Activated CD4-positive, alpha-beta T cell treated with anti-CD3 and anti-CD28 coated beads, Interleukin-2, amount 50 U/mL, for 1 hour (primary cell): ENCODE data around the gene RSPH6A.
A peak's percentile ranks its signal among the peaks of the same experiment; 100 is the strongest.

Source experiments
- DNase-seq: peaks from one replicate; pipeline ENCODE4 v3.0.0-alpha.2; 2020

The RSPH6A gene

DNA sequence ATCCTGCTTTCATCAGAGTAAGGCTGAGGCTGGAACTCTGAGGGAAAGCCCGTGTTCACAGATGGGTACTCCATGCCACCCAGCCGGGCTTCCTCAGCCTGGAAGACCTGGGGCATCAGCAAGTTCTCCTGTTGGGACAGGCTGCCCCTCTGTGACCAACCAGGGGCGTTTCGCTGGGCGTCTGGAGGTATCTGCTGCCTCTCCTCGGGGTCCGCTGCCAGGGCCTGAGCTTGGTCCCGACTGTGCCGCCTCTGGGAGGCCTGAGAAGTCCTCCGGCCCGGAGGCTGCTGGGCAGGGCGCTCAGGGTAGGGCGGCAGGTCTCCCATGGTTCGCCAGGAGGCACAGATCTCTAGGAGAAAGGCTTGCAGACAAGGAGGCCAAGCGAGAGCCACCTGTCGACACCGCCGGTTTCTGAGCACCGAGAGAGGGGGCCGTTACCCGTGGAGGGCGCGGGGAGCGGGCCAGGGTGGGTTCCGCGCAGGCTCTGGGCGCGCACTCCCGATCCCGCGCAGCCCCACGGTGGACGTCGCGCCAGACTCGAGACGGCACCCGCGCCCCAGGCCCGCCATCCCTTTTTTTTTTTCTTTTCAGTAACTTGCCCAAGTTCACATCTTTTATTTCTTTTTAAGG lies at the start of gene RSPH6A:
RSPH6A (minus strand) TSS at position 458 of the 630 bp plus-strand sequence; CDS start at position 326, 132 bp downstream.
- DNase-seq = no peak

DNA sequence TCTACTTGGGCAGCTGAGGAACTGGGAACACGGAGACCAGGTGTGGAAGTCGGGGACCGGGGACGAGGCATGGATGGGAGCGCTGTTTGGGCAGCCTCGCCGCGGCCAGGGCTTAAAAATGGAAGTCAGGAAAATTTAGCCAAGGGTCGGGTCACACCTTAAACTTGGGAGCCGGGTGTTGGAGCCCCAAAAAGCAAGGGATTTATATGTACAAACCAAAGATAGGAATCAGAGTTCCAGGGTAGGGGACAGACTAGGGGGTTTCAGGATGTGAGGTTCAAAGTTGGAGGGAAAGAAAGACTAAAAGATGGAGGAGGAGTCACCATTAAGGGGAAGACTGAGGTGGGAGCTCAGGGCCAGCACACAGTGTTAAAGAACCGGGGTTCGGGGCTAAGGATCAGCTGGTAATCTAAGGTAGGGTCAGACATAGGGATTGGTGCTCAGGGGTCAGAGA lies 49.5 kb upstream of the RSPH6A start:
- DNase-seq = no peak

GRCh38 chr19:45863840-45864628 lies 48.9 kb upstream of the RSPH6A start, which contains the start of gene FOXA3:
Gene FOXA3, plus strand, starts transcription at chr19:45864326. Its CDS starts 131 bp downstream, at chr19:45864457.
- peak; percentile 49 for DNase-seq

GRCh38 chr19:45863335-45863839 lies 48.3 kb upstream of the RSPH6A start:
- DNase-seq = no peak

DNA sequence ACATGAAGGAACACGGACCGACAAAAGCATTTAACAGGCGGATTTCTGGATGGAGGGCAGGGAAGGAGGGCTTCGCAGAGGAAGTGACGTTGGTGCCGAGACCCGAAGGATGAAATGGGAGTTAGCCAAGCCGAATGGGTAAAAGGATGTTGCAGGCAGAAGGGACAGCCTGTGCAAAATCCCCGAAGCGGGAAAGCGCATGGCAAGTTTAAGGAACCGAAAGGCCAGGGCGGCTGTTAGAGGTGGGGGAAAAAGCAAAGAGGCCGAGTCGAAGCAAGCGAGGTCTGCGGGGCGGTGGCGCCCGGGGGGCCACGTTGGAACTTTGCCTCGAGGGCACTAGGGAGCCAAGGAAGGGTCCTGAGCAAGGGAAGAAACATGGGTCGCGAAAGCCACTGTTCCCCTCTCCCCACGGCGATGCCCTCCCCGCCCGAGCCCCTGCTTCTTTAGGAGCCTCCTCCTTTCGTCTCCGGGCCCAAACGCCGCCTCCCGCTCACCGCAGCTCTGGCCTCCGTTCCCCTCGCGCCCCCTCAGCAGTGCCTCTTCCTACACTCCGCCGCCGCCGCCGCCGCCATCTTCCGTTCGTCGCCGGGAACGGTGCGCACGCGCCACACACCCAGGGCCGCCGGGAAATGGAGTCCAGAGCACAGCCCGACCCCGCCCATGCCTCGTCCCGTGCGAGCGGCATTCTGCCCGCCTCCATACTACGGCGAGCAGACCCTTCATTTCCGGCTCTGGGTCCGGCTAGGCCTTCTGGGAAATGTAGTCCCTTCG lies 47.6 kb upstream of the RSPH6A start, which contains the start of gene SYMPK:
SYMPK (minus strand) TSS at position 584 of the 771 bp plus-strand sequence. CDS start 8,652 bp downstream, outside the sequence.
- DNase-seq = peak; percentile 98

DNA sequence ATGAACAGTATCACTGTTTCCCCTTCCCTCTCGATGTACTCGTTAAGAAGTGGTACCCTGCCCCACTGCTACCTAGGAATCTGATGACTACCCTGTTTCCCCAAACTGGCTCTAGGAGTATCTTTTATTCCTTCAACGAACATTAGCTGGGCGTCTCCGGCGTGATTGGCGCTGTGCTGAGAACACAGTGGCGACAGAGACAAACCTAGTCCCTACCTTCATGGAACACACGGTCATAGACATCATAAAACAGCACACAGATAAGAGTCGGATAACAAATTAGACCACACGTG lies 47.1 kb upstream of the RSPH6A start:
- no peak for DNase-seq

- DNase-seq = no peak
Measured at GRCh38 chr19:45860359-45861259, 45.5 kb upstream of the RSPH6A start.

DNA sequence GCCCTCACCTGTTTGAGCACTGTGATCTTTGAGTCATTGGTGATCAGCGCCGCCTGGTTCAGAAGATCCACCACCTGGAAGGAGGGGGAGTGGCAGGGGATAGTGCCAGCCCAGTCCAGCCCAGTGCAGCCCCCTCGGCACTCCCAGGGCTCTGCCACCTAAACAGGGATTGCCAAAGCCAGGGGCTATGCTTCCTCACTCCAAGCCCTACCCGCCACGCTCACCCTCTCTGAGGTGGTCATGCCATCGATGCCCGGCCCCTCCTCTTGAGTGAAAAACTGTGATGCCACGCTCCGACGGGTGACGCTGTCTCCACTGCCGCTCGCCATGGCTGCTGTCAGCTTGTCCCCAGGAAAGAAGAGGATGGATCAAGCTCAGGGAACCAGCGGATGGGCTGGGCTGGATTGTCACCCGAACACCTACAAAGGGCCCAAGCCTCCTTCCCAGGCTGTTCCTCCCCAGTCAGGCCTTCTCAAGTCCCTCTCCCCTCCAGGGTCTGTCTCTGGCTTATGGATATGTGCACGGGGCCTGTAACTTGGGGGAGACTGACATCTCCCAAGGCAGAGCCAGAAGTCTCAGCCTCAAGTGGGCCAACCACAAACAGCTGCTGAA lies 39.2 kb upstream of the RSPH6A start:
- DNase-seq = no peak

GRCh38 chr19:45852983-45853382 lies 37.9 kb upstream of the RSPH6A start:
- DNase-seq = no peak

DNA sequence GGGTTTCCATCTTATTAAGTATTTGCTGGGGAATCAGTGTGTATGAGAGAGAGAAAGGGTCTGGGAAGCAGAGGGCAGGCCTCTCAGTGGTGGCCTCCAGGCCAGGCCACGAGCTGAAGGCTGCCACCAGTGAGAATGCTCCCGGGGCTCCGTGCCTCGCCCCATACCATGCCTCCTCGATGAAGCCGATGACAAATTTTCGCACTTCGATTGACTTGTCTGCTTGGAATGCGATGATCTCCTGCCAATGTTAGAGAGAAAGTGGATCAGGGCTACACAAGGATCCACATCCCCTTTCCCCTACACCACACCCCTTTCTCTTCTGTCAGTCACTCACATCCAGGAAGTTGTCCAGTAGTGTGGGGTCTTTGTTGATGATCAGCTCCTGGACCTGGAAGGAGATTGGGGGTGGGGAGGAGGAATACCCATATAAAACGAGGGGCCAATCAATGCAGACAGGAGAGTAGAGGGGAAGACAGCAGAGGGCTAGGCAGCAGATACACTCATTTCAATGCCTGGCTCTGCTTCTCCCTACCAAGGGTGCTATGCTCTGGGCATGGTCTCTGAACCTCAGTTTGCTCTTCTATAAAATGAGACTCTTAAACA lies 37.1 kb upstream of the RSPH6A start:
- DNase-seq = no peak

DNA sequence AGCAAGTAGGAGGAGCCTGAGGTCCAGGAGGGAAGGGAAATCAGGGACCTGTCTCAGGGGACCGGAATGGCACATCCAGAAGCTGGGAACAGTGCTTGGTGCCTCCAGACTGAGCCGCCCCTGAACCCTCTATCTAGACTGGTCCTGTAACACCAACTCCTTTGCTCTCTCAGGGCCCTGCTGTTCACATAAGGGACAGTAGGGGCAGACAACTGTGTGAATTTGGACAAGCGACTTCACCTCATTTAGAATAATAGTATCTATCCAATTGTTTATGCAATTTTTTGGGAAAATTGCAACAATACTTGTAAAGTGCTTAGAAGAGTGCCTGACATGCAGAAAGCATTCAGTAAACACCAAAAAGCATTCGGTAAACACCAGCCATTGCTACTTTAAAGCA lies 33.8 kb upstream of the RSPH6A start:
- DNase-seq = no peak

DNA sequence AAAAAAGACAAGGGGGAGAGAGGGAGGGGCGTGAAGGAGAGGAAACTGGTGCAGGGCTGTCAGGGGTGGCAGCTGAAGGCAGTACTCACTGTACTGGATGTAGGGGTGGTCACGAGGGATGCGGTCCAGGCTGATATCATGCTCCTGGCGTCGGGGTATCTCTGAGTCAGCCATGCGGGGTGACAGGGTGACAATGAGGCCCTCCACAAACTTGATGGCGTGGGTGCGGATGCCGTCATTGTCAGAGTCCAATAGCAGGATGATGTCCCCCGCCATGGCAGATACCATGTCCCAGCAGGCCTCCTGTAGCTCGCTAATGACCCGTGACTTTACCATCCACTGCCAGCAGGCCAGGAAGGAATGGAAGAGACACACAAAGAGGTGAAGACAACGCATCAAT lies 32.6 kb upstream of the RSPH6A start:
- DNase-seq = no peak

DNA sequence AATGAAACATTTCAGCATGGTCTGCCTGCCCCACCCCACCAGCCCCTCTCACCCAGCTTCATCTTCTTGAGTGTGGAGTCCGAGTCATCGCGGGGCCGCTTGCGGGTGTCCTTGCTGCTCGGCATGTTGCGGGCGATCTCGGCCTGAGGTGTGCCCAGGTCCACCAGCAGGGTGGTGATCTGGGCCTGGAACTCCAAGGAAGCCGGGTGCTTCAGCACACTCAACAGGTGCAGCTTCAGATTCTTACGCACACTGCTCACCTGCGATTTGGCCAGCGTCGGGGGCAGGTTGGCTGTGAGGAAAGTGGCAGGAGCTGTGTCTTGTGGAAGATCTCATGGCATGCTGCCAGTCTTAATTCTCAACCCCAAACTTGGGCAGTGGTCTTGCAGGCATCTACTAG lies 27.1 kb upstream of the RSPH6A start:
- no peak for DNase-seq

DNA sequence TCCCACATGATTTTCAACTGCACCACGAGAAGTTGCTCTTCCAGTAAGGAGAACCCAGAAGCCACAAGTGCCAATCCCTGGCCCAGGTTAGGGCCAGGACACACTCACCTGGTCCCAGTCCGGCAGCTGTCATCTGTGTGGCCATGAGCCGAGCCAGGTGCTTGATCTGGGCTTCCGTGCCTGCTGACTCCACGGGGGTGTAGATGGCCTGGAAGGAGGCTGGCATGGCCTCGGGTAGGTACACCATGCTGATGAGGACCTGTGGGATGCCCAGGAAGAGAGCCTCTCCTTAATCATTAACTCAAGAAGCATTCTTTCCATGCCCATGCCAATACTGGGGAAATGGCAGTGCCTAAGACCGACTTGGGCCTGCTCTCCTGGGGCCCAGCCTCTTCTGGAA lies 19.9 kb upstream of the RSPH6A start:
- no peak for DNase-seq

- DNase-seq = no peak
Measured at GRCh38 chr19:45828945-45829344, 13.8 kb upstream of the RSPH6A start.

- no peak for DNase-seq
Measured at GRCh38 chr19:45828523-45828922, 13.4 kb upstream of the RSPH6A start.

GRCh38 chr19:45827459-45828093 lies 12.5 kb upstream of the RSPH6A start:
- DNase-seq = no peak

DNA sequence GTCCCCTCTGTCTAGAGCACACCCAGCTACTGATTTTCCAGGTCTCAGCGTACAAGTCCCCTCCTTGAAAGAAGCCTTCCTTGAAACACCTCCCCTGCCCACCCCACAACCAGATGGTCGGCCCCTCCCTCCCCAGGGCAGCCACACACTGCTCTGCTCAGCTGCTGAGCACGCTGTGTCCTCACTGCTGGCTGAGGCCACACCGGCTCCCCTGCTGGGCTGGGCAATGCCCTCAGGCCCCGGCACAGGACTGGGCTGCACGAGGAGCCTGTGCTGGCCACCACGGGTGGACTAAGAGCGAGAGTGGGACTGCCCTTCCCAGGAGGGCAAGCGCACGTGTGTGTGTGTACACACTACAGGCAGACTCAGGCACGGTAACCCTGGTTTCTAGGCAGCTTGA lies 11.8 kb upstream of the RSPH6A start:
- DNase-seq = no peak

- DNase-seq = no peak
Measured at GRCh38 chr19:45825917-45826893, 11.1 kb upstream of the RSPH6A start.

DNA sequence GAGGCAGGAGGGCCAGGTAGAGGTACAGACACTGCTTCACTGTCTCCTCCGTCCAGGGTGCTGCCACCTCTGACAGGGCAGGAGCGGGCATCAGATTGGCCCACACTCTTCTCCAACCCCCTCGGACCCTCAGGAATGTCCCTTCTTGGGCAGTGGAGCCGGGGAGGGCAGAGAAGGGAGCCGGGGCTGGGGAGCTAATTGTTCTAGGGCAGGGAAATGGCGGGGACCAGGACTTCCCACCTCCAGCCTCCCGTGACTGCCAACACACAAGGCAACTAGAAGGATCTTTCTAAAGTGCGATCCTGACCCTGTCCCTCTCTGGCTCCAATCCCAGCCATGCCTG lies 10.1 kb upstream of the RSPH6A start:
- no peak for DNase-seq
